Spleen (tissue), 7 donors: ENCODE measurements around the gene ZC3H14.

Experiments
- POLR2A ChIP-seq, 3 donors: fragments of 450-650 bp; IDR thresholded peaks; one replicate each; pipeline ENCODE4 v1.5.1; 2017; ENCODE audit warnings: antibody characterized with exemption in 3 of 3, mild to moderate bottlenecking in 1 of 3
- POLR2AphosphoS5 ChIP-seq, 3 donors: sonication (generic); formaldehyde crosslinking; IDR thresholded peaks; one replicate each; pipeline ENCODE4 v1.5.1; 2017; ENCODE audit warnings: antibody characterized with exemption in 3 of 3
- TF ChIP-seq, protein P1 (sequence below), 11 experiments: fragments of 200-600 bp in 7 of 11; fragments of 450-650 bp in 4 of 11; sonication (generic) in 4 of 11; IDR thresholded peaks in 8 of 11; conservative IDR thresholded peaks in 3 of 11; 1 replicate in 7 of 11; 2 replicates in 4 of 11; pipeline versions ENCODE4 v1.4.0 to v1.8.0; 2016 to 2021; ENCODE audit warnings: antibody characterized with exemption in 11 of 11, inconsistent platforms in 4 of 11, mild to moderate bottlenecking in 1 of 11
- donor health status: DM: no; HTN: no; CAD: no; lungs with moderate emphysema.
- donor health status: DM: no; HTN: no; CAD: no.
- donor health status: DM: no; HTN: no; CAD: no.

- TF ChIP-seq POLR2A (IDR thresholded peaks at IDR 0.05) (no peak), POLR2AphosphoS5 (IDR thresholded peaks at IDR 0.05) (no peak)
- TF ChIP-seq, protein P1, sequence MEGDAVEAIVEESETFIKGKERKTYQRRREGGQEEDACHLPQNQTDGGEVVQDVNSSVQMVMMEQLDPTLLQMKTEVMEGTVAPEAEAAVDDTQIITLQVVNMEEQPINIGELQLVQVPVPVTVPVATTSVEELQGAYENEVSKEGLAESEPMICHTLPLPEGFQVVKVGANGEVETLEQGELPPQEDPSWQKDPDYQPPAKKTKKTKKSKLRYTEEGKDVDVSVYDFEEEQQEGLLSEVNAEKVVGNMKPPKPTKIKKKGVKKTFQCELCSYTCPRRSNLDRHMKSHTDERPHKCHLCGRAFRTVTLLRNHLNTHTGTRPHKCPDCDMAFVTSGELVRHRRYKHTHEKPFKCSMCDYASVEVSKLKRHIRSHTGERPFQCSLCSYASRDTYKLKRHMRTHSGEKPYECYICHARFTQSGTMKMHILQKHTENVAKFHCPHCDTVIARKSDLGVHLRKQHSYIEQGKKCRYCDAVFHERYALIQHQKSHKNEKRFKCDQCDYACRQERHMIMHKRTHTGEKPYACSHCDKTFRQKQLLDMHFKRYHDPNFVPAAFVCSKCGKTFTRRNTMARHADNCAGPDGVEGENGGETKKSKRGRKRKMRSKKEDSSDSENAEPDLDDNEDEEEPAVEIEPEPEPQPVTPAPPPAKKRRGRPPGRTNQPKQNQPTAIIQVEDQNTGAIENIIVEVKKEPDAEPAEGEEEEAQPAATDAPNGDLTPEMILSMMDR (IDR thresholded peaks at IDR 0.05 in 8 of 11, conservative IDR thresholded peaks at IDR 0.05 in 3 of 11) = no peak
These were observed 76.4 kb downstream of the ZC3H14 start for GRCh38 chr14:88639221-88639620.
